Measurements from ENCODE around the gene TMEM131L.
"Not testable (repeated sequence)": the region's sequence is repeated elsewhere in the genome, so short reads cannot be mapped to it uniquely, and the experiment has no call there.

The TMEM131L gene

GRCh38 chr4:153502584-153502983 lies 36.4 kb downstream of the TMEM131L start:
- no peak for DNase-seq (ENCODE audit: low read depth in 4 of 4, low spot score in 1 of 4)

- DNase-seq (ENCODE audit: low read depth in 4 of 4, low spot score in 1 of 4): no peak
Measured at GRCh38 chr4:153506341-153507309, 40.5 kb downstream of the TMEM131L start.

- DNase-seq (ENCODE audit: low read depth in 4 of 4, low spot score in 1 of 4): no peak
Measured at GRCh38 chr4:153507310-153508073, 41.3 kb downstream of the TMEM131L start.

GRCh38 chr4:153509212-153509611 lies 43.1 kb downstream of the TMEM131L start:
- DNase-seq (ENCODE audit: low read depth in 4 of 4, low spot score in 1 of 4): not testable (repeated sequence)

GRCh38 chr4:153509724-153510123 lies 43.6 kb downstream of the TMEM131L start:
- no peak for DNase-seq (ENCODE audit: low read depth in 4 of 4, low spot score in 1 of 4)

- DNase-seq (ENCODE audit: low read depth in 4 of 4, low spot score in 1 of 4): no peak
Measured at GRCh38 chr4:153510252-153511001, 44.3 kb downstream of the TMEM131L start.

GRCh38 chr4:153511104-153511503 lies 44.9 kb downstream of the TMEM131L start:
- no peak for DNase-seq (ENCODE audit: low read depth in 4 of 4, low spot score in 1 of 4)

- no peak for DNase-seq (ENCODE audit: low read depth in 4 of 4, low spot score in 1 of 4)
Measured at GRCh38 chr4:153512162-153512852, 46.1 kb downstream of the TMEM131L start.

GRCh38 chr4:153512952-153513500 lies 46.9 kb downstream of the TMEM131L start:
- DNase-seq (ENCODE audit: low read depth in 4 of 4, low spot score in 1 of 4): no peak

- DNase-seq (ENCODE audit: low read depth in 4 of 4, low spot score in 1 of 4): no peak
Measured at GRCh38 chr4:153513596-153513995, 47.4 kb downstream of the TMEM131L start.

GRCh38 chr4:153514001-153514526 lies 47.9 kb downstream of the TMEM131L start:
- DNase-seq (ENCODE audit: low read depth in 4 of 4, low spot score in 1 of 4): no peak

GRCh38 chr4:153514688-153515426 lies 48.7 kb downstream of the TMEM131L start:
- DNase-seq (ENCODE audit: low read depth in 4 of 4, low spot score in 1 of 4): no peak

- DNase-seq (ENCODE audit: low read depth in 4 of 4, low spot score in 1 of 4): no peak
Measured at GRCh38 chr4:153517159-153517558, 51.0 kb downstream of the TMEM131L start.

- DNase-seq (ENCODE audit: low read depth in 4 of 4, low spot score in 1 of 4): no peak
Measured at GRCh38 chr4:153518001-153518400, 51.8 kb downstream of the TMEM131L start.

GRCh38 chr4:153518637-153519389 lies 52.7 kb downstream of the TMEM131L start:
- DNase-seq (ENCODE audit: low read depth in 4 of 4, low spot score in 1 of 4): no peak

GRCh38 chr4:153519687-153520086 lies 53.5 kb downstream of the TMEM131L start:
- no peak for DNase-seq (ENCODE audit: low read depth in 4 of 4, low spot score in 1 of 4)

- DNase-seq (ENCODE audit: low read depth in 4 of 4, low spot score in 1 of 4): no peak
Measured at GRCh38 chr4:153520227-153520626, 54.1 kb downstream of the TMEM131L start.

GRCh38 chr4:153520801-153521329 lies 54.7 kb downstream of the TMEM131L start:
- DNase-seq (ENCODE audit: low read depth in 4 of 4, low spot score in 1 of 4): no peak

Data from stimulated activated CD4-positive, alpha-beta T cell treated with anti-CD3 and anti-CD28 coated beads, Interleukin-1b, Interleukin-23, amount 100 ng/mL, for 24 hours (primary cell).